ENCODE data around the gene CUBN. TPM values are rescaled to one million over a fixed set of nuclear protein-coding genes. Genes with fewer than 3 reads are reported as not detected.

The CUBN gene
- total RNA-seq, 1 experiment from 2014 or later: 0.46 TPM

DNA sequence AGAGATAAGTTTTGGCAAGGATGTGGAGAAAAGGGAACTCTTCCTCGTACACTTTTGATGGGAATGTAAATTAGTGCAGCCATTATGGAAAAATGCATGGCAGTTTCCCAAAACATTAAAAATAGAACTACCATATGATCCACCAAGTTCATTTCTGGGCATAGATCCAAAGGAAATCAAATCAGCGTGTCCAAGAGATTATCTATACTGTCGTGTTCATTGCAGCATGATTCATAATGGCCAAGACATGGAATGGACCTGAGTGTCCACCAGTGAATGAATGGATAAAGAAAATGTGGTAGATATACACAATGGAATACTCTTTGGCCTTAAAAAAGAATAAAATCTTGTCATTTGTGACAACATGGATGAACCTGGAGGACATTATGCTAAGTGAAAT, 242.0 kb downstream of the CUBN start:
- CTCF ChIA-PET: no interaction called here

More for the DNA sequence above, 242.0 kb downstream of the CUBN start:
- POLR2A ChIA-PET: no interaction called here
- ATAC-seq (no peak), DNase-seq (ENCODE audit: low spot score) (no peak)
- TF ChIP-seq JAZF1 (CRISPR knock-in tag; IDR thresholded peaks at IDR 0.05): no peak
- TF ChIP-seq, protein P1, sequence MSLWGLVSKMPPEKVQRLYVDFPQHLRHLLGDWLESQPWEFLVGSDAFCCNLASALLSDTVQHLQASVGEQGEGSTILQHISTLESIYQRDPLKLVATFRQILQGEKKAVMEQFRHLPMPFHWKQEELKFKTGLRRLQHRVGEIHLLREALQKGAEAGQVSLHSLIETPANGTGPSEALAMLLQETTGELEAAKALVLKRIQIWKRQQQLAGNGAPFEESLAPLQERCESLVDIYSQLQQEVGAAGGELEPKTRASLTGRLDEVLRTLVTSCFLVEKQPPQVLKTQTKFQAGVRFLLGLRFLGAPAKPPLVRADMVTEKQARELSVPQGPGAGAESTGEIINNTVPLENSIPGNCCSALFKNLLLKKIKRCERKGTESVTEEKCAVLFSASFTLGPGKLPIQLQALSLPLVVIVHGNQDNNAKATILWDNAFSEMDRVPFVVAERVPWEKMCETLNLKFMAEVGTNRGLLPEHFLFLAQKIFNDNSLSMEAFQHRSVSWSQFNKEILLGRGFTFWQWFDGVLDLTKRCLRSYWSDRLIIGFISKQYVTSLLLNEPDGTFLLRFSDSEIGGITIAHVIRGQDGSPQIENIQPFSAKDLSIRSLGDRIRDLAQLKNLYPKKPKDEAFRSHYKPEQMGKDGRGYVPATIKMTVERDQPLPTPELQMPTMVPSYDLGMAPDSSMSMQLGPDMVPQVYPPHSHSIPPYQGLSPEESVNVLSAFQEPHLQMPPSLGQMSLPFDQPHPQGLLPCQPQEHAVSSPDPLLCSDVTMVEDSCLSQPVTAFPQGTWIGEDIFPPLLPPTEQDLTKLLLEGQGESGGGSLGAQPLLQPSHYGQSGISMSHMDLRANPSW (CRISPR knock-in tag; conservative IDR thresholded peaks at IDR 0.05; ENCODE audit: low read depth): no peak
- TF ChIP-seq RELA (CRISPR knock-in tag; IDR thresholded peaks at IDR 0.05; ENCODE audit: borderline replicate concordance): no peak
- TF ChIP-seq, protein P2, sequence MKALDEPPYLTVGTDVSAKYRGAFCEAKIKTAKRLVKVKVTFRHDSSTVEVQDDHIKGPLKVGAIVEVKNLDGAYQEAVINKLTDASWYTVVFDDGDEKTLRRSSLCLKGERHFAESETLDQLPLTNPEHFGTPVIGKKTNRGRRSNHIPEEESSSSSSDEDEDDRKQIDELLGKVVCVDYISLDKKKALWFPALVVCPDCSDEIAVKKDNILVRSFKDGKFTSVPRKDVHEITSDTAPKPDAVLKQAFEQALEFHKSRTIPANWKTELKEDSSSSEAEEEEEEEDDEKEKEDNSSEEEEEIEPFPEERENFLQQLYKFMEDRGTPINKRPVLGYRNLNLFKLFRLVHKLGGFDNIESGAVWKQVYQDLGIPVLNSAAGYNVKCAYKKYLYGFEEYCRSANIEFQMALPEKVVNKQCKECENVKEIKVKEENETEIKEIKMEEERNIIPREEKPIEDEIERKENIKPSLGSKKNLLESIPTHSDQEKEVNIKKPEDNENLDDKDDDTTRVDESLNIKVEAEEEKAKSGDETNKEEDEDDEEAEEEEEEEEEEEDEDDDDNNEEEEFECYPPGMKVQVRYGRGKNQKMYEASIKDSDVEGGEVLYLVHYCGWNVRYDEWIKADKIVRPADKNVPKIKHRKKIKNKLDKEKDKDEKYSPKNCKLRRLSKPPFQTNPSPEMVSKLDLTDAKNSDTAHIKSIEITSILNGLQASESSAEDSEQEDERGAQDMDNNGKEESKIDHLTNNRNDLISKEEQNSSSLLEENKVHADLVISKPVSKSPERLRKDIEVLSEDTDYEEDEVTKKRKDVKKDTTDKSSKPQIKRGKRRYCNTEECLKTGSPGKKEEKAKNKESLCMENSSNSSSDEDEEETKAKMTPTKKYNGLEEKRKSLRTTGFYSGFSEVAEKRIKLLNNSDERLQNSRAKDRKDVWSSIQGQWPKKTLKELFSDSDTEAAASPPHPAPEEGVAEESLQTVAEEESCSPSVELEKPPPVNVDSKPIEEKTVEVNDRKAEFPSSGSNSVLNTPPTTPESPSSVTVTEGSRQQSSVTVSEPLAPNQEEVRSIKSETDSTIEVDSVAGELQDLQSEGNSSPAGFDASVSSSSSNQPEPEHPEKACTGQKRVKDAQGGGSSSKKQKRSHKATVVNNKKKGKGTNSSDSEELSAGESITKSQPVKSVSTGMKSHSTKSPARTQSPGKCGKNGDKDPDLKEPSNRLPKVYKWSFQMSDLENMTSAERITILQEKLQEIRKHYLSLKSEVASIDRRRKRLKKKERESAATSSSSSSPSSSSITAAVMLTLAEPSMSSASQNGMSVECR (CRISPR knock-in tag; IDR thresholded peaks at IDR 0.05; ENCODE audit: borderline replicate concordance): no peak
- TF ChIP-seq CREM (CRISPR knock-in tag; IDR thresholded peaks at IDR 0.05): no peak
- TF ChIP-seq NR1H2 (CRISPR knock-in tag; IDR thresholded peaks at IDR 0.05): no peak
- TF ChIP-seq MXD4 (CRISPR knock-in tag; IDR thresholded peaks at IDR 0.05; ENCODE audit: borderline replicate concordance): no peak
- TF ChIP-seq, protein P3, sequence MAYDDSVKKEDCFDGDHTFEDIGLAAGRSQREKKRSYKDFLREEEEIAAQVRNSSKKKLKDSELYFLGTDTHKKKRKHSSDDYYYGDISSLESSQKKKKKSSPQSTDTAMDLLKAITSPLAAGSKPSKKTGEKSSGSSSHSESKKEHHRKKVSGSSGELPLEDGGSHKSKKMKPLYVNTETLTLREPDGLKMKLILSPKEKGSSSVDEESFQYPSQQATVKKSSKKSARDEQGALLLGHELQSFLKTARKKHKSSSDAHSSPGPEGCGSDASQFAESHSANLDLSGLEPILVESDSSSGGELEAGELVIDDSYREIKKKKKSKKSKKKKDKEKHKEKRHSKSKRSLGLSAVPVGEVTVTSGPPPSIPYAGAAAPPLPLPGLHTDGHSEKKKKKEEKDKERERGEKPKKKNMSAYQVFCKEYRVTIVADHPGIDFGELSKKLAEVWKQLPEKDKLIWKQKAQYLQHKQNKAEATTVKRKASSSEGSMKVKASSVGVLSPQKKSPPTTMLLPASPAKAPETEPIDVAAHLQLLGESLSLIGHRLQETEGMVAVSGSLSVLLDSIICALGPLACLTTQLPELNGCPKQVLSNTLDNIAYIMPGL (CRISPR knock-in tag; IDR thresholded peaks at IDR 0.05): no peak
- TF ChIP-seq, protein P4, sequence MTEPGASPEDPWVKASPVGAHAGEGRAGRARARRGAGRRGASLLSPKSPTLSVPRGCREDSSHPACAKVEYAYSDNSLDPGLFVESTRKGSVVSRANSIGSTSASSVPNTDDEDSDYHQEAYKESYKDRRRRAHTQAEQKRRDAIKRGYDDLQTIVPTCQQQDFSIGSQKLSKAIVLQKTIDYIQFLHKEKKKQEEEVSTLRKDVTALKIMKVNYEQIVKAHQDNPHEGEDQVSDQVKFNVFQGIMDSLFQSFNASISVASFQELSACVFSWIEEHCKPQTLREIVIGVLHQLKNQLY (CRISPR knock-in tag; IDR thresholded peaks at IDR 0.05): no peak
- TF ChIP-seq, protein P5, sequence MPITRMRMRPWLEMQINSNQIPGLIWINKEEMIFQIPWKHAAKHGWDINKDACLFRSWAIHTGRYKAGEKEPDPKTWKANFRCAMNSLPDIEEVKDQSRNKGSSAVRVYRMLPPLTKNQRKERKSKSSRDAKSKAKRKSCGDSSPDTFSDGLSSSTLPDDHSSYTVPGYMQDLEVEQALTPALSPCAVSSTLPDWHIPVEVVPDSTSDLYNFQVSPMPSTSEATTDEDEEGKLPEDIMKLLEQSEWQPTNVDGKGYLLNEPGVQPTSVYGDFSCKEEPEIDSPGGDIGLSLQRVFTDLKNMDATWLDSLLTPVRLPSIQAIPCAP (CRISPR knock-in tag; IDR thresholded peaks at IDR 0.05): no peak
- TF ChIP-seq IRF2 (CRISPR knock-in tag; IDR thresholded peaks at IDR 0.05; ENCODE audit: borderline replicate concordance, low read depth): no peak
- TF ChIP-seq, protein P6, sequence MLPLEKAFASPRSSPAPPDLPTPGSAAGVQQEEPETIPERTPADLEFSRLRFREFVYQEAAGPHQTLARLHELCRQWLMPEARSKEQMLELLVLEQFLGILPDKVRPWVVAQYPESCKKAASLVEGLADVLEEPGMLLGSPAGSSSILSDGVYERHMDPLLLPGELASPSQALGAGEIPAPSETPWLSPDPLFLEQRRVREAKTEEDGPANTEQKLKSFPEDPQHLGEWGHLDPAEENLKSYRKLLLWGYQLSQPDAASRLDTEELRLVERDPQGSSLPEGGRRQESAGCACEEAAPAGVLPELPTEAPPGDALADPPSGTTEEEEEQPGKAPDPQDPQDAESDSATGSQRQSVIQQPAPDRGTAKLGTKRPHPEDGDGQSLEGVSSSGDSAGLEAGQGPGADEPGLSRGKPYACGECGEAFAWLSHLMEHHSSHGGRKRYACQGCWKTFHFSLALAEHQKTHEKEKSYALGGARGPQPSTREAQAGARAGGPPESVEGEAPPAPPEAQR (CRISPR knock-in tag; IDR thresholded peaks at IDR 0.05): no peak
- no peak for TF ChIP-seq TCF7 (CRISPR knock-in tag; IDR thresholded peaks at IDR 0.05; ENCODE audit: low read depth)
- TF ChIP-seq, protein P7, sequence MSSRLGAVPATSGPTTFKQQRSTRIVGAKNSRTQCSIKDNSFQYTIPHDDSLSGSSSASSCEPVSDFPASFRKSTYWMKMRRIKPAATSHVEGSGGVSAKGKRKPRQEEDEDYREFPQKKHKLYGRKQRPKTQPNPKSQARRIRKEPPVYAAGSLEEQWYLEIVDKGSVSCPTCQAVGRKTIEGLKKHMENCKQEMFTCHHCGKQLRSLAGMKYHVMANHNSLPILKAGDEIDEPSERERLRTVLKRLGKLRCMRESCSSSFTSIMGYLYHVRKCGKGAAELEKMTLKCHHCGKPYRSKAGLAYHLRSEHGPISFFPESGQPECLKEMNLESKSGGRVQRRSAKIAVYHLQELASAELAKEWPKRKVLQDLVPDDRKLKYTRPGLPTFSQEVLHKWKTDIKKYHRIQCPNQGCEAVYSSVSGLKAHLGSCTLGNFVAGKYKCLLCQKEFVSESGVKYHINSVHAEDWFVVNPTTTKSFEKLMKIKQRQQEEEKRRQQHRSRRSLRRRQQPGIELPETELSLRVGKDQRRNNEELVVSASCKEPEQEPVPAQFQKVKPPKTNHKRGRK (CRISPR knock-in tag; IDR thresholded peaks at IDR 0.05; ENCODE audit: borderline replicate concordance): no peak
- H3K4me3 Mint-ChIP-seq: no peak overlapping the region
- no peak overlapping the region for H3K27ac Mint-ChIP-seq
- H3K4me1 Mint-ChIP-seq: peaks cover 18% of the 10 kb centered on the region
- no peaks in the 10 kb centered on the region for H3K9me3 Mint-ChIP-seq
- no peaks in the 10 kb centered on the region; the same call in 1 of the 2 replicates for H3K27me3 Mint-ChIP-seq (ENCODE audit: low read depth)
- H3K36me3 Mint-ChIP-seq: no peaks in the 10 kb centered on the region

Measured in WTC11 (cell line).